BJ (cell line): ENCODE results near the gene DLAT. TPM values are rescaled to one million over a fixed set of nuclear protein-coding genes. Genes with fewer than 3 reads are reported as not detected.
"Not testable (repeated sequence)": the region's sequence is repeated elsewhere in the genome, so short reads cannot be mapped to it uniquely, and the experiment has no call there.

Experiments
- CTCF ChIA-PET: fragments of 350-600 bp; formaldehyde crosslinking; extraction: SDS; loops from one replicate; lab custom pipeline; 2021; ENCODE audit warnings: antibody characterized with exemption, inconsistent platforms; lab: Yijun Ruan, JAX
- POLR2A ChIA-PET: fragments of 300-600 bp; sonication (Branson Sonifier 250); formaldehyde crosslinking; extraction: SDS; loops from one replicate; lab custom pipeline; 2021; ENCODE audit warnings: antibody characterized with exemption; lab: Charles Lee
- DNase-seq: peaks from one replicate; pipeline ENCODE4 v3.0.0-alpha.2; 2011; ENCODE audit warnings: low read depth
- H3K27me3 ChIP-seq: 2 replicates; pipeline ENCODE4 v1.6.0; 2011; ENCODE audit warnings: low read length; ENCODE audit not compliant: control insufficient read depth, insufficient read depth
- H3K36me3 ChIP-seq: 2 replicates; pipeline ENCODE4 v1.5.1; 2011; ENCODE audit warnings: low read length; ENCODE audit not compliant: control insufficient read depth, insufficient read depth
- H3K4me3 ChIP-seq: 2 replicates; pipeline ENCODE4 v1.5.1; 2011; ENCODE audit warnings: low read depth, mild to moderate bottlenecking, control low read depth, low read length
- polyA plus RNA-seq: library from polyadenylated mRNA; depleted of rRNA; stranded (reverse); fragments of >200 nt; gene quantifications from 2 replicates; pipeline ENCODE4 v1.2.3, GENCODE V29; 2011
- TF ChIP-seq, protein P1 (sequence below): IDR thresholded peaks from 2 replicates; pipeline ENCODE4 v1.5.1; 2011; ENCODE audit warnings: low read depth, mild to moderate bottlenecking, control low read depth, inconsistent platforms, low read length, moderate library complexity; ENCODE audit not compliant: insufficient read depth

The DLAT gene
- polyA plus RNA-seq, 1 experiment = 19.8 TPM

DNA sequence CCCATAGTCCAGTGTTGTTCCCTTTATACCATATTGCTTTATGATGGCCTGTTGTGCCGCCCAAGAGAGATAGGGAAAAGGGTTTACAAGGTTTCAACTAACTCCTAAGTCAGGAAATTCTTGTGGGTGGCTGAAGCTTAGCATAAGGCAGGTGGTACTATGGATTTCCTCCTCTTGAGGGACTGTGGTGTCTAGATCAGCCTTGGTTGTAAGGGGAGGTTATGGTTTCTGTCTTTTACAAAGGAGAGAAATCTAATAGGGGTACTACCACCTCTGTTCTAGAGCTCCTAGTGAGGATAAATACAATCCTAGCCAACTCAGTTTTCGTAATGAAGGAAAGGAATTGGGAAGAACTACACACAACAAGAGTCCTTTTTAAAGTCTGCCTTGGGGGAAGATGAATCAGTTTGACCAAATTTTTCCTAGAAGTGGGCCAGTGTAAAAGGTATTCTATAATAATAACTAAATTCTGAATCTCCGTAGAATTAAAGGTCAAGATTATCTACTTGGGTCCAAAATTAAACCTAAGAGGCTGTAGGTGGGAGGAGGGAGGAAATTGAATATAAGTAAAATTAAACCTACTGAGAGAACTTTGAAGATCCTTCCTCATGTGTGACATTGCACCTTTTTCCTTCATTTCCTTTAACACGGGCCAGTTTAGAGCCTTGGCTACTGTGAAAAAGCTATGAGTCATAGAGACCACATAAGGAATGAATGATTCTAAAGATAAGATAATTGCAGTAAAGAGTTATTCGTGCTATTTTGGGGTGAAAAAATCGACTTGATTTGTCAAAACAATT lies 17.2 kb downstream of the DLAT start:
- TF ChIP-seq, protein P1, sequence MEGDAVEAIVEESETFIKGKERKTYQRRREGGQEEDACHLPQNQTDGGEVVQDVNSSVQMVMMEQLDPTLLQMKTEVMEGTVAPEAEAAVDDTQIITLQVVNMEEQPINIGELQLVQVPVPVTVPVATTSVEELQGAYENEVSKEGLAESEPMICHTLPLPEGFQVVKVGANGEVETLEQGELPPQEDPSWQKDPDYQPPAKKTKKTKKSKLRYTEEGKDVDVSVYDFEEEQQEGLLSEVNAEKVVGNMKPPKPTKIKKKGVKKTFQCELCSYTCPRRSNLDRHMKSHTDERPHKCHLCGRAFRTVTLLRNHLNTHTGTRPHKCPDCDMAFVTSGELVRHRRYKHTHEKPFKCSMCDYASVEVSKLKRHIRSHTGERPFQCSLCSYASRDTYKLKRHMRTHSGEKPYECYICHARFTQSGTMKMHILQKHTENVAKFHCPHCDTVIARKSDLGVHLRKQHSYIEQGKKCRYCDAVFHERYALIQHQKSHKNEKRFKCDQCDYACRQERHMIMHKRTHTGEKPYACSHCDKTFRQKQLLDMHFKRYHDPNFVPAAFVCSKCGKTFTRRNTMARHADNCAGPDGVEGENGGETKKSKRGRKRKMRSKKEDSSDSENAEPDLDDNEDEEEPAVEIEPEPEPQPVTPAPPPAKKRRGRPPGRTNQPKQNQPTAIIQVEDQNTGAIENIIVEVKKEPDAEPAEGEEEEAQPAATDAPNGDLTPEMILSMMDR = no peak
- H3K36me3 ChIP-seq = peaks cover 5% of the 10 kb centered on the region
- no peaks in the 10 kb centered on the region; the same call in 1 of the 2 replicates for H3K27me3 ChIP-seq
- no peak overlapping the region for H3K4me3 ChIP-seq
- ChIA-PET POLR2A (no interaction called here), CTCF (interaction anchor here (0.5 to 1.9 kb wide), 3 partner anchors 9 to 10 kb away, joined by 3 to 6 read pairs (median 5); no protein-coding TSS in a partner anchor)
- DNase-seq = no peak

DNA sequence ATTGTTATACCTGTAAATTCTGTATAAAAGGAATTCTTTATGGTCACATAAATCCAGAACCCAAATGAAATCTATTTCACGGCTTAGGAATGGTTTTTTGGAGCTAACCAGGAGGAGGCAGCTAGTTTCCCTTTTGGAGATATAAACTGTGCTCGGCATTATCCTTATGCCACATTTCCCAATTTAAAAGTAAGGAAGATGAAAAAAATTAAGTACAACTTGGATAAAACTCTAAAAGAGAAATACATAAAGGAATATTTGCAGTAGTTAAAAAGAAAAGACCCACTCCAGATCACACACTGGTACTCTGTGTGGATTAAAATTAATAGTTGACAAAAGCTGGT lies 17.7 kb downstream of the DLAT start:
- CTCF ChIA-PET = interaction anchor here (1.6 to 1.9 kb wide), 2 partner anchors 9 to 10 kb away, joined by 3 to 6 read pairs; no protein-coding TSS in a partner anchor
- POLR2A ChIA-PET = no interaction called here
- TF ChIP-seq, protein P1 = no peak
- Histone ChIP-seq H3K4me3 (no peak overlapping the region), H3K27me3 (no peaks in the 10 kb centered on the region), H3K36me3 (peaks cover 4% of the 10 kb centered on the region)
- DNase-seq = no peak

DNA sequence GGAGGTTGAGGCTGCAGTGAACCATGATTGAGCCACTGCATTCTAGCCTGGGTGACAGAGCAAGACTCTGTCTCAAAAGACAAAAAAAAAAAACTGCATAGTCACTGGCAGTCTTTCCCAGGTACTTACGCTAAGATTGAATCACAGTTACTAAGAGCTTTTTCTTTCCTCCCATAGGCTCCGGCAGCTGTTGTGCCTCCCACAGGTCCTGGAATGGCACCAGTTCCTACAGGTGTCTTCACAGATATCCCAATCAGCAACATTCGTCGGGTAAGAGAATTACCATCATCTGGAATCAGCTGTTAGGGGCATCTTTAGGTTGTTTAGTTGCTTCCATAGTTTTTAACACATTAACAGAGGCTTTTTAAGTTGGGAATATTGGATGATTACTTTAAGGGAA lies 19.8 kb downstream of the DLAT start:
- DNase-seq = no peak
- no peaks in the 10 kb centered on the region for H3K27me3 ChIP-seq
- H3K36me3 ChIP-seq = peaks cover 4% of the 10 kb centered on the region
- TF ChIP-seq, protein P1 = no peak
- H3K4me3 ChIP-seq = no peak overlapping the region
- POLR2A ChIA-PET = no interaction called here
- CTCF ChIA-PET = interaction anchor here (0.6 kb wide), 1 partner anchor 1103 kb away, joined by 3 read pairs; no protein-coding TSS in a partner anchor

DNA sequence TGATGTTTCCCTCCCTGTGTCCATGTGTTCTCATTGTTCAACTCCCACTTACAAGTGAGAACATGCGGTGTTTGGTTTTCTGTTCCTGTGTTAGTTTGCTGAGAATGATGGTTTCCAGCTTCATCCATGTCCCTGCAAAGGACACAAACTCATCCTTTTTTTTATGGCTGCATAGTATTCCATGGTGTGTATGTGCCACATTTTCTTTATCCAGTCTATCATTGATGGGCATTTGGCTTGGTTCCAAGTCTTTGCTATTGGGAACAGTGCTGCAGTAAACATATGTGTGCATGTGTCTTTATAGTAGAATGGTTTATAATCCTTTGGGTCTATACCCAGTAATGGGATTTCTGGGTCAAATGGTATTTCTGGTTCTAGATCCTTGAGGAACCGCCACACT lies 21.4 kb downstream of the DLAT start:
- H3K36me3 ChIP-seq, CTCF ChIA-PET, H3K27me3 ChIP-seq, H3K4me3 ChIP-seq, POLR2A ChIA-PET, DNase-seq: not testable (repeated sequence)

DNA sequence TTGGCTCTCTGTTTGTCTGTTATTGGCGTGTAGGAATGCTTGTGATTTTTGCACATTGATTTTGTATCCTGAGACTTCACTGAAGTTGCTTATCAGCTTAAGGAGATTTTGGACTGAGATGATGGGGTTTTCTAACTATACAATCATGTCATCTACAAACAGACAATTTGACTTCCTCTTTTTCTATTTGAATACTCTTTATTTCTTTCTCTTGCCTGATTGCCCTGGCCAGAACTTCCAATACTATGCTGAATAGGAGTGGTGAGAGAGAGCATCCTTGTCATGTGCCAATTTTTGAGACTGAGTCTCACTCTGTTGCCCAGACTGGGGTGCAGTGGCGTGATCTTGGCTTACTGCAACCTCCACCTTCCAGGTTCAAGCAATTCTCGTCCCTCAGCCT lies 23.0 kb downstream of the DLAT start:
- POLR2A ChIA-PET = interaction anchor here (0.6 kb wide), 1 partner anchor 1144 kb away, joined by 6 read pairs; no protein-coding TSS in a partner anchor
- H3K27me3 ChIP-seq = not testable (repeated sequence)

DNA sequence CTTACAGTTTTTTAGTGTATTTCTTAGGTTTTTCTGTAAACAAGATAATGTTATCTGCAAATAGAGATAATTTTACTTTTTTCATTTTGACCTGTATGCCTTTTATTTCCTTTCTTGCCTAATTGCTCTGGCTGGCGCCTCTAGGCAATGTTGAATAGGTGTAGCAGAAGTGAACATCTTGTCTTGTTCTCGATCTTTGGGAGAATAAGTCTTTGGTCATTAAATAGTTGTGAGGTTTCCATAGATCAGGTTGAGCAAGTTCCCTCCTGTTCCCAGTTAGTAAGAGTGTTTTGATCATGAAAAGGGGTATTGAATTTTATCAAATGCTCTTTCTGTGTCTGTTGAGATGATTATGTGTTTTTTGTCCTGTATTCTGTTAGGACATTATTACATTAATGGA lies 24.6 kb downstream of the DLAT start:
- Histone ChIP-seq H3K4me3 (no peak overlapping the region), H3K36me3 (peaks cover 7% of the 10 kb centered on the region), H3K27me3 (no peaks in the 10 kb centered on the region)
- TF ChIP-seq, protein P1 = no peak
- ChIA-PET CTCF (interaction anchor here (0.7 kb wide), 1 partner anchor 19 kb away, joined by 3 read pairs; no protein-coding TSS in a partner anchor), POLR2A (no interaction called here)
- no peak for DNase-seq

More for the DNA sequence above, 23.0 kb downstream of the DLAT start:
- H3K36me3 ChIP-seq, DNase-seq, H3K4me3 ChIP-seq: not testable (repeated sequence)
- CTCF ChIA-PET = interaction anchor here (1.2 kb wide), 1 partner anchor 14 kb away, joined by 3 read pairs; no protein-coding TSS in a partner anchor
